HepG2 (cell line): Measurements from ENCODE around the gene CDH13. TPM values are rescaled to one million over a fixed set of nuclear protein-coding genes. Genes with fewer than 3 reads are reported as not detected.

Source experiments
- MEIS2 ChIP-seq: sonication (generic); formaldehyde crosslinking; IDR thresholded peaks from 2 replicates; pipeline ENCODE4 v1.9.0; 2021; ENCODE audit warnings: mild to moderate bottlenecking, missing genetic modification reagents
- NFRKB ChIP-seq: fragments of 450-650 bp; IDR thresholded peaks from 2 replicates; pipeline ENCODE4 v1.6.1; 2017
- PCBP2 ChIP-seq: fragments of 200-400 bp; formaldehyde crosslinking; optimal IDR thresholded peaks from 2 replicates; pipeline ENCODE3; 2018; ENCODE audit warnings: low read length, low read depth; ENCODE audit not compliant: poor library complexity, severe bottlenecking
- PRPF4 ChIP-seq: fragments of 200-400 bp; formaldehyde crosslinking; IDR thresholded peaks from 2 replicates; pipeline ENCODE4 v1.6.1; 2016; ENCODE audit warnings: low read length, low read depth; ENCODE audit not compliant: poor library complexity, severe bottlenecking
- RARA ChIP-seq: IDR thresholded peaks from 2 replicates; pipeline ENCODE4 v1.6.1; 2016; ENCODE audit warnings: missing genetic modification reagents, missing compliant biosample characterization
- ZBTB7B ChIP-seq: sonication (generic); formaldehyde crosslinking; IDR thresholded peaks from 2 replicates; pipeline ENCODE4 v1.4.0; 2020; ENCODE audit warnings: missing genetic modification reagents
- ZFP1 ChIP-seq: IDR thresholded peaks from 2 replicates; pipeline ENCODE4 v1.6.1; 2016
- ZNF180 ChIP-seq: sonication (generic); formaldehyde crosslinking; IDR thresholded peaks from 2 replicates; pipeline ENCODE4 v1.4.0; 2020; ENCODE audit warnings: low read depth, missing genetic modification reagents, borderline replicate concordance
- ZNF652 ChIP-seq: IDR thresholded peaks from 2 replicates; pipeline ENCODE4 v1.6.1; 2016; ENCODE audit warnings: low read depth, borderline replicate concordance
- ZNF672 ChIP-seq: sonication (generic); formaldehyde crosslinking; IDR thresholded peaks from 2 replicates; pipeline ENCODE4 v1.8.1; 2022; ENCODE audit warnings: missing genetic modification reagents
- polyA plus RNA-seq, 8 experiments: library from polyadenylated mRNA; depleted of rRNA in 3 of 8; stranded (reverse) in 7 of 8; unstranded in 1 of 8; fragments of >200 nt; fragmentation: Illumina TruSeq in 4 of 8; extraction: Trizol in 4 of 8; gene quantifications; 2 replicates each; pipeline versions ENCODE4 v1.2.1 to v1.2.3, GENCODE V29; 2011 to 2016; ENCODE audit warnings: low read depth in 4 of 8, missing spikeins in 1 of 8, mixed read lengths in 1 of 8; ENCODE audit not compliant: insufficient read depth in 1 of 8
- total RNA-seq, 5 experiments: library from RNA; depleted of rRNA; stranded (reverse); fragments of >200 nt; fragmentation: Illumina TruSeq; extraction: Trizol; gene quantifications; 2 replicates each; pipeline ENCODE4 v1.2.3, GENCODE V29; 2016; ENCODE audit warnings: low read depth in 1 of 5
- TF ChIP-seq, protein P1 (sequence below): sonication (generic); formaldehyde crosslinking; IDR thresholded peaks from 2 replicates; pipeline ENCODE4 v1.4.0; 2020; ENCODE audit warnings: missing genetic modification reagents, mild to moderate bottlenecking, borderline replicate concordance
- TF ChIP-seq, protein P2 (sequence below), 2 experiments: IDR thresholded peaks; 2 replicates each; pipeline ENCODE4 v1.6.1; 2011 to 2012; ENCODE audit warnings: low read length in 2 of 2, borderline replicate concordance in 1 of 2, low read depth in 1 of 2, mild to moderate bottlenecking in 1 of 2, moderate library complexity in 1 of 2
- TF ChIP-seq, protein P3 (sequence below): sonication (generic); formaldehyde crosslinking; IDR thresholded peaks from 2 replicates; pipeline ENCODE4 v1.9.0; 2022; ENCODE audit warnings: low read depth, missing genetic modification reagents
- TF ChIP-seq, protein P4 (sequence below): sonication (generic); formaldehyde crosslinking; IDR thresholded peaks from 2 replicates; pipeline ENCODE4 v1.5.0; 2020; ENCODE audit warnings: missing genetic modification reagents
- TF ChIP-seq, protein P5 (sequence below): sonication (generic); formaldehyde crosslinking; conservative IDR thresholded peaks from 2 replicates; pipeline ENCODE4 v1.4.0; 2020; ENCODE audit warnings: missing genetic modification reagents

The CDH13 gene
- total and polyA plus RNA-seq, 2 of the 13 experiments (the other 11 are each of a cell fraction or from before 2014, with no cell fraction given): not detected

DNA sequence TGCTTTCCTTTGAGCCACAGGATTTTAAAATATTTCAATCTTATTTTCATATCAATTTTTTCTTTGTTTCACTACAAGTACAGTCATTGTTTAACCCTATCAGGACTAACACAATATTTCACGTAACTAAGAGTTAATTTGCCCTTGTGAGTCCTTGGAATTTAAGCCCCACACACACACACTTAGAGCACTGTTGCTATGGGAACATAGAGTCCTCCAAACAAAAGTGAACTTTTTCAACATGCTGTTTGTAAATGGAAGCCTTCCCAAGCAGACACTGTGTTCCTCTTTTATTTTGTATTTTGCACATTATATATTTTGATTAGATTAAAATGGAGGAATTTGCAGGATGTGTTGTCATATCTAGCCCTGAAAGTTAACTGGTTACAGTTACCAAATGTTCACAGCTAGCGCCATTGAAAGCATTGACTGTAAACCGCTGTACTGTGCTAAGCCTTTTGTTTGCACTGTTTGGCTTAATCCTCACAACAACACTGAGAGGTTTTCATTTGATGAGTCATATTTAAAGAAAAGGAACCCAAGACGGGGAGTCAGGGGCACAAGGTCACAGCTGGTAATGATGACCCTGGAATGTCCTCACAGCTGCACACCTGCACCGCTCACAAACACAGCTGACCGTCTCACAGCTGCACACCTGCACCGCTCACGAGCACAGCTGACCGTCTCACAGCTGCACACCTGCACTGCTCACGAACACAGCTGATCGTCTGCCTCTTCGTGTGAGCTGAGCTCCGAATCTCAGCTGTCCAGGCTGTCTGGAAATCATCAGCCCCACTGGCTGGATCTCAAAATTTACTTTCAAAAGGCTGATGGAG, 1187.3 kb downstream of the CDH13 start (continued):
- TF ChIP-seq, protein P1, sequence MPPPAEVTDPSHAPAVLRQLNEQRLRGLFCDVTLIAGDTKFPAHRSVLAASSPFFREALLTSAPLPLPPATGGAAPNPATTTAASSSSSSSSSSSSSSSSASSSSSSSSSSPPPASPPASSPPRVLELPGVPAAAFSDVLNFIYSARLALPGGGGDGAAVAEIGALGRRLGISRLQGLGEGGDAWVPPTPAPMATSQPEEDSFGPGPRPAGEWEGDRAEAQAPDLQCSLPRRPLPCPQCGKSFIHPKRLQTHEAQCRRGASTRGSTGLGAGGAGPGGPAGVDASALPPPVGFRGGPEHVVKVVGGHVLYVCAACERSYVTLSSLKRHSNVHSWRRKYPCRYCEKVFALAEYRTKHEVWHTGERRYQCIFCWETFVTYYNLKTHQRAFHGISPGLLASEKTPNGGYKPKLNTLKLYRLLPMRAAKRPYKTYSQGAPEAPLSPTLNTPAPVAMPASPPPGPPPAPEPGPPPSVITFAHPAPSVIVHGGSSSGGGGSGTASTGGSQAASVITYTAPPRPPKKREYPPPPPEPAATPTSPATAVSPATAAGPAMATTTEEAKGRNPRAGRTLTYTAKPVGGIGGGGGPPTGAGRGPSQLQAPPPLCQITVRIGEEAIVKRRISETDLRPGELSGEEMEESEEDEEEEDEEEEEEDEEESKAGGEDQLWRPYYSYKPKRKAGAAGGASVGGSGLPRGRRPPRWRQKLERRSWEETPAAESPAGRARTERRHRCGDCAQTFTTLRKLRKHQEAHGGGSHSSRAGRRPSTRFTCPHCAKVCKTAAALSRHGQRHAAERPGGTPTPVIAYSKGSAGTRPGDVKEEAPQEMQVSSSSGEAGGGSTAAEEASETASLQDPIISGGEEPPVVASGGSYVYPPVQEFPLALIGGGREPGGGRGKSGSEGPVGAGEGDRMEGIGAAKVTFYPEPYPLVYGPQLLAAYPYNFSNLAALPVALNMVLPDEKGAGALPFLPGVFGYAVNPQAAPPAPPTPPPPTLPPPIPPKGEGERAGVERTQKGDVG: no peak
- TF ChIP-seq, protein P2, sequence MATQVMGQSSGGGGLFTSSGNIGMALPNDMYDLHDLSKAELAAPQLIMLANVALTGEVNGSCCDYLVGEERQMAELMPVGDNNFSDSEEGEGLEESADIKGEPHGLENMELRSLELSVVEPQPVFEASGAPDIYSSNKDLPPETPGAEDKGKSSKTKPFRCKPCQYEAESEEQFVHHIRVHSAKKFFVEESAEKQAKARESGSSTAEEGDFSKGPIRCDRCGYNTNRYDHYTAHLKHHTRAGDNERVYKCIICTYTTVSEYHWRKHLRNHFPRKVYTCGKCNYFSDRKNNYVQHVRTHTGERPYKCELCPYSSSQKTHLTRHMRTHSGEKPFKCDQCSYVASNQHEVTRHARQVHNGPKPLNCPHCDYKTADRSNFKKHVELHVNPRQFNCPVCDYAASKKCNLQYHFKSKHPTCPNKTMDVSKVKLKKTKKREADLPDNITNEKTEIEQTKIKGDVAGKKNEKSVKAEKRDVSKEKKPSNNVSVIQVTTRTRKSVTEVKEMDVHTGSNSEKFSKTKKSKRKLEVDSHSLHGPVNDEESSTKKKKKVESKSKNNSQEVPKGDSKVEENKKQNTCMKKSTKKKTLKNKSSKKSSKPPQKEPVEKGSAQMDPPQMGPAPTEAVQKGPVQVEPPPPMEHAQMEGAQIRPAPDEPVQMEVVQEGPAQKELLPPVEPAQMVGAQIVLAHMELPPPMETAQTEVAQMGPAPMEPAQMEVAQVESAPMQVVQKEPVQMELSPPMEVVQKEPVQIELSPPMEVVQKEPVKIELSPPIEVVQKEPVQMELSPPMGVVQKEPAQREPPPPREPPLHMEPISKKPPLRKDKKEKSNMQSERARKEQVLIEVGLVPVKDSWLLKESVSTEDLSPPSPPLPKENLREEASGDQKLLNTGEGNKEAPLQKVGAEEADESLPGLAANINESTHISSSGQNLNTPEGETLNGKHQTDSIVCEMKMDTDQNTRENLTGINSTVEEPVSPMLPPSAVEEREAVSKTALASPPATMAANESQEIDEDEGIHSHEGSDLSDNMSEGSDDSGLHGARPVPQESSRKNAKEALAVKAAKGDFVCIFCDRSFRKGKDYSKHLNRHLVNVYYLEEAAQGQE (IDR thresholded peaks at IDR 0.05; ENCODE audit: borderline replicate concordance in 1 of 2, low read depth in 1 of 2, low read length in 2 of 2): no peak
- TF ChIP-seq, protein P3, sequence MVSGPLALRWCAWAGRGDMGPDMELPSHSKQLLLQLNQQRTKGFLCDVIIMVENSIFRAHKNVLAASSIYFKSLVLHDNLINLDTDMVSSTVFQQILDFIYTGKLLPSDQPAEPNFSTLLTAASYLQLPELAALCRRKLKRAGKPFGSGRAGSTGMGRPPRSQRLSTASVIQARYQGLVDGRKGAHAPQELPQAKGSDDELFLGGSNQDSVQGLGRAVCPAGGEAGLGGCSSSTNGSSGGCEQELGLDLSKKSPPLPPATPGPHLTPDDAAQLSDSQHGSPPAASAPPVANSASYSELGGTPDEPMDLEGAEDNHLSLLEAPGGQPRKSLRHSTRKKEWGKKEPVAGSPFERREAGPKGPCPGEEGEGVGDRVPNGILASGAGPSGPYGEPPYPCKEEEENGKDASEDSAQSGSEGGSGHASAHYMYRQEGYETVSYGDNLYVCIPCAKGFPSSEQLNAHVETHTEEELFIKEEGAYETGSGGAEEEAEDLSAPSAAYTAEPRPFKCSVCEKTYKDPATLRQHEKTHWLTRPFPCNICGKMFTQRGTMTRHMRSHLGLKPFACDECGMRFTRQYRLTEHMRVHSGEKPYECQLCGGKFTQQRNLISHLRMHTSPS: no peak
- TF ChIP-seq, protein P4, sequence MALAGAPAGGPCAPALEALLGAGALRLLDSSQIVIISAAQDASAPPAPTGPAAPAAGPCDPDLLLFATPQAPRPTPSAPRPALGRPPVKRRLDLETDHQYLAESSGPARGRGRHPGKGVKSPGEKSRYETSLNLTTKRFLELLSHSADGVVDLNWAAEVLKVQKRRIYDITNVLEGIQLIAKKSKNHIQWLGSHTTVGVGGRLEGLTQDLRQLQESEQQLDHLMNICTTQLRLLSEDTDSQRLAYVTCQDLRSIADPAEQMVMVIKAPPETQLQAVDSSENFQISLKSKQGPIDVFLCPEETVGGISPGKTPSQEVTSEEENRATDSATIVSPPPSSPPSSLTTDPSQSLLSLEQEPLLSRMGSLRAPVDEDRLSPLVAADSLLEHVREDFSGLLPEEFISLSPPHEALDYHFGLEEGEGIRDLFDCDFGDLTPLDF (CRISPR knock-in tag): no peak
- TF ChIP-seq PCBP2 (no peak), ZNF652 (CRISPR knock-in tag) (peak; percentile 85), ZFP1 (peak; percentile 29; the same call in 1 of the 2 replicates), MEIS2 (CRISPR knock-in tag) (no peak), ZNF180 (CRISPR knock-in tag) (no peak), NFRKB (no peak), RARA (CRISPR knock-in tag) (peak; percentile 90), ZNF672 (CRISPR knock-in tag) (no peak), ZBTB7B (CRISPR knock-in tag) (no peak; the same call in 1 of the 2 replicates), PRPF4 (no peak)
- TF ChIP-seq, protein P5, sequence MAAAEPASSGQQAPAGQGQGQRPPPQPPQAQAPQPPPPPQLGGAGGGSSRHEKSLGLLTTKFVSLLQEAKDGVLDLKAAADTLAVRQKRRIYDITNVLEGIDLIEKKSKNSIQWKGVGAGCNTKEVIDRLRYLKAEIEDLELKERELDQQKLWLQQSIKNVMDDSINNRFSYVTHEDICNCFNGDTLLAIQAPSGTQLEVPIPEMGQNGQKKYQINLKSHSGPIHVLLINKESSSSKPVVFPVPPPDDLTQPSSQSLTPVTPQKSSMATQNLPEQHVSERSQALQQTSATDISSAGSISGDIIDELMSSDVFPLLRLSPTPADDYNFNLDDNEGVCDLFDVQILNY (CRISPR knock-in tag): no peak
